ENCODE data around the gene PROK1.

PROK1 gene

DNA sequence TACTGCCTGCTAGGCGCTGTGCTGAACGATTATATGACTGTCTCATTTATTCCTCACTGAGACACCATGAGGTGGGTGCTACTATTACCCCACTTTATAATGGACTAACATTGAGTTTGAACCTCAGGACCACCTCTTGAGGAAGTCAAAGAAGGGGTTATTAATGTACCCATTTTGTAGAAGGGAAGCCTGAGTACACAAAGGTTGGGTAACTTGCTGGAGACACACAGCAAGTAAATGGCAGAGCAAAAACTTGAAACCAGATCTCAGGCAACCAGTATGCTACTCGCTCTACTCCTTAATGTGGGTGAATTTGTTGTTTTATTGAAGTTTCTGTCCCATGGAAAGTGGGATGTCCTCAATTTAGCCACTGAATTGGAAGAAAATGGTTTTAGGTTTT, 37.9 kb downstream of the PROK1 start:
- H3K9ac ChIP-seq (ENCODE audit: low read length) = no peak overlapping the region
- no peak overlapping the region for H3K27ac ChIP-seq (ENCODE audit: low read depth, low read length, poor library complexity, severe bottlenecking)
- no peak overlapping the region for H3K4me3 ChIP-seq (ENCODE audit: low read depth, low read length, poor library complexity, severe bottlenecking)
- H3K4me2 ChIP-seq (ENCODE audit: low read length) = no peak overlapping the region
- H3K79me2 ChIP-seq (ENCODE audit: insufficient read depth, low read length) = no peaks in the 10 kb centered on the region
- H3F3A ChIP-seq (ENCODE audit: insufficient read depth, low read length) = no peaks in the 10 kb centered on the region
- H4K20me1 ChIP-seq (ENCODE audit: insufficient read depth, low read length) = no peaks in the 10 kb centered on the region
- H2AFZ ChIP-seq (ENCODE audit: low read length) = no peak overlapping the region
- H3K4me1 ChIP-seq (ENCODE audit: insufficient read depth, low read length, severe bottlenecking) = no peaks in the 10 kb centered on the region
- H3K9me3 ChIP-seq (ENCODE audit: low read length) = no peaks in the 10 kb centered on the region
- no peaks in the 10 kb centered on the region for H3K27me3 ChIP-seq (ENCODE audit: insufficient read depth, low read length)
- TF ChIP-seq, protein P1, sequence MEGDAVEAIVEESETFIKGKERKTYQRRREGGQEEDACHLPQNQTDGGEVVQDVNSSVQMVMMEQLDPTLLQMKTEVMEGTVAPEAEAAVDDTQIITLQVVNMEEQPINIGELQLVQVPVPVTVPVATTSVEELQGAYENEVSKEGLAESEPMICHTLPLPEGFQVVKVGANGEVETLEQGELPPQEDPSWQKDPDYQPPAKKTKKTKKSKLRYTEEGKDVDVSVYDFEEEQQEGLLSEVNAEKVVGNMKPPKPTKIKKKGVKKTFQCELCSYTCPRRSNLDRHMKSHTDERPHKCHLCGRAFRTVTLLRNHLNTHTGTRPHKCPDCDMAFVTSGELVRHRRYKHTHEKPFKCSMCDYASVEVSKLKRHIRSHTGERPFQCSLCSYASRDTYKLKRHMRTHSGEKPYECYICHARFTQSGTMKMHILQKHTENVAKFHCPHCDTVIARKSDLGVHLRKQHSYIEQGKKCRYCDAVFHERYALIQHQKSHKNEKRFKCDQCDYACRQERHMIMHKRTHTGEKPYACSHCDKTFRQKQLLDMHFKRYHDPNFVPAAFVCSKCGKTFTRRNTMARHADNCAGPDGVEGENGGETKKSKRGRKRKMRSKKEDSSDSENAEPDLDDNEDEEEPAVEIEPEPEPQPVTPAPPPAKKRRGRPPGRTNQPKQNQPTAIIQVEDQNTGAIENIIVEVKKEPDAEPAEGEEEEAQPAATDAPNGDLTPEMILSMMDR (IDR thresholded peaks at IDR 0.05; ENCODE audit: low read length) = no peak
- no peak for TF ChIP-seq EZH2 (IDR thresholded peaks at IDR 0.05; ENCODE audit: borderline replicate concordance, low read length)
- no peaks in the 10 kb centered on the region for H3K9me2 ChIP-seq (ENCODE audit: low read depth, low read length)
- H3K36me3 ChIP-seq (ENCODE audit: insufficient read depth, low read length) = no peaks in the 10 kb centered on the region

DNA sequence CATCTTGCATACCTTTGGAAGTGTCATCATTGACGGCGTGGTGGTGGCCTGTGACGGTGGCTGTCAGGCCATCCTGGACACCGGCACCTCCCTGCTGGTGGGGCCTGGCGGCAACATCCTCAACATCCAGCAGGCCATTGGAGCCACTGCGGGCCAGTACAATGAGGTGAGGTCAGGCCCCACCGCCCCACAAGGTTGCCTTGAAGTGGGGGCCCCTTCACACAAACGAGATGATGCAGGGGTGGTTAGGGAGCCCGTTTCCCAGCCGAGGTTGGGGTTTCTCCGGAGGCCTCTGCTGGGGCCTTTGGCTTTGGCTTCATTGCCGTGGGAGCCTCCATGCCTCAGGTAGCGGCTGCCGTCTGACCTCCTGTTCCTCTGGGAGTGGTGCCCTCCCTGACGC, 38.5 kb downstream of the PROK1 start:
- Histone ChIP-seq H3K9me3 (ENCODE audit: low read length) (no peaks in the 10 kb centered on the region), H3K4me3 (ENCODE audit: low read depth, low read length, poor library complexity, severe bottlenecking) (no peak overlapping the region), H3K4me2 (ENCODE audit: low read length) (no peak overlapping the region), H3K79me2 (ENCODE audit: insufficient read depth, low read length) (no peaks in the 10 kb centered on the region), H3K27ac (ENCODE audit: low read depth, low read length, poor library complexity, severe bottlenecking) (no peak overlapping the region), H3K27me3 (ENCODE audit: insufficient read depth, low read length) (no peaks in the 10 kb centered on the region), H3F3A (ENCODE audit: insufficient read depth, low read length) (no peaks in the 10 kb centered on the region), H3K36me3 (ENCODE audit: insufficient read depth, low read length) (no peaks in the 10 kb centered on the region), H4K20me1 (ENCODE audit: insufficient read depth, low read length) (no peaks in the 10 kb centered on the region), H3K4me1 (ENCODE audit: insufficient read depth, low read length, severe bottlenecking) (no peaks in the 10 kb centered on the region), H3K9ac (ENCODE audit: low read length) (no peak overlapping the region), H3K9me2 (ENCODE audit: low read depth, low read length) (no peaks in the 10 kb centered on the region), H2AFZ (ENCODE audit: low read length) (no peak overlapping the region)
- no peak for TF ChIP-seq EZH2 (IDR thresholded peaks at IDR 0.05; ENCODE audit: borderline replicate concordance, low read length)

DNA sequence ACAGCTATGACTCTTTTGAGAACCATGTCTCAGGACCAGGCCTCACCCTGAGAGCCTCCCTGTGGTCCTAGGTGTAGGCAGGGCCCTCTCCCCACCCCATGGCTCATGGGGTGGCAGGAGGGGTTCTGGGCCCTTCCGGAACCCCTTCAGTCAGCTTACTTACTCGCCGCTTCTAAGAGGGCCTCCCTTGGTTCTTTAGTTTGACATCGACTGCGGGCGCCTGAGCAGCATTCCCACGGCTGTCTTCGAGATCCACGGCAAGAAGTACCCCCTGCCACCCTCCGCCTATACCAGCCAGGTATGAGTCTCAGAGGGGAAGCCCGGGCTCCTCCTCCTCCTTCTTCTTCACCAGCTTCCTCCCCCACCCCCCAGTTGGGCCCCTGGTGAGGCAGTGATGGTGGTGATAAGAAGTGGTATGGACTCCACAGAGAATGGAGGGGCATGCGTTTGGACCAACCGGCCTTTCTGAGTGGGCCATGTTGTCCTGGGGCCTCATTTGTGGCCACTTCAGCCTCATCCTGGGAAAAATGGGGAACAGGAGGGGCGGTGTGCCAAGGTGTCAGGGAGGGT, 39.1 kb downstream of the PROK1 start:
- H4K20me1 ChIP-seq (ENCODE audit: insufficient read depth, low read length) = no peaks in the 10 kb centered on the region
- TF ChIP-seq, protein P1 (IDR thresholded peaks at IDR 0.05; ENCODE audit: low read length) = no peak
- no peak for TF ChIP-seq EZH2 (IDR thresholded peaks at IDR 0.05; ENCODE audit: borderline replicate concordance, low read length)
- H2AFZ ChIP-seq (ENCODE audit: low read length) = no peak overlapping the region
- no peaks in the 10 kb centered on the region for H3F3A ChIP-seq (ENCODE audit: insufficient read depth, low read length)
- no peaks in the 10 kb centered on the region for H3K36me3 ChIP-seq (ENCODE audit: insufficient read depth, low read length)
- no peak overlapping the region for H3K4me2 ChIP-seq (ENCODE audit: low read length)
- no peaks in the 10 kb centered on the region for H3K4me1 ChIP-seq (ENCODE audit: insufficient read depth, low read length, severe bottlenecking)
- no peaks in the 10 kb centered on the region for H3K27me3 ChIP-seq (ENCODE audit: insufficient read depth, low read length)
- H3K4me3 ChIP-seq (ENCODE audit: low read depth, low read length, poor library complexity, severe bottlenecking) = no peak overlapping the region
- H3K9me2 ChIP-seq (ENCODE audit: low read depth, low read length) = no peaks in the 10 kb centered on the region
- H3K27ac ChIP-seq (ENCODE audit: low read depth, low read length, poor library complexity, severe bottlenecking) = no peak overlapping the region
- no peak overlapping the region for H3K9ac ChIP-seq (ENCODE audit: low read length)
- H3K9me3 ChIP-seq (ENCODE audit: low read length) = no peaks in the 10 kb centered on the region
- H3K79me2 ChIP-seq (ENCODE audit: insufficient read depth, low read length) = no peaks in the 10 kb centered on the region

DNA sequence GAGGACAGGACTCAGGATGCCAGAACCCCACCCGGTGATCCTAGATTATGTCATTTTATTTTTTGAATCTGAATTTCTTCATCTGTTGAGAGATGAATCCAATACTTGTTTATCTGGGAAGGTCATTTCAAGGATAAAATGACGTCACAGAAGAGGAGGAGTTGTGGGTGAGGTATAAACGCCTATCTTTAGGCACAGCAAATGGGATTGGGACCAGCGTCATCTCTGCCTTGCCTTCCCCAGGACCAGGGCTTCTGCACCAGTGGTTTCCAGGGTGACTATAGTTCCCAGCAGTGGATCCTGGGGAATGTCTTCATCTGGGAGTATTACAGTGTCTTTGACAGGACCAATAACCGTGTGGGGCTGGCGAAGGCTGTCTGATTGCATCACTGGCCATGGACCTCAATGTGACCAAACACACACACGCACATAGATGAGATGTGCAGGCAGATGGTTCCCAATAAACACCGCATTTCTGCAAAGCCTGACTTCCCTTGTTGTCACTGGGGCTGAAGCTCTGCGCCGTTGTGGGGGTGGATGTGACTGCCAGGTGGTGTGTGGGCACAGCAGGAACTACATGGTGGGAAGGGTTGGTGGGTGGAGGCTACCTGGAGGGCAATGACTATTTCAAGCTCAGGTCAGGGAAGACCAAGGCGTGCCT, 40.0 kb downstream of the PROK1 start:
- Histone ChIP-seq H4K20me1 (ENCODE audit: insufficient read depth, low read length) (no peaks in the 10 kb centered on the region), H3K36me3 (ENCODE audit: insufficient read depth, low read length) (no peaks in the 10 kb centered on the region), H3K9me3 (ENCODE audit: low read length) (no peaks in the 10 kb centered on the region), H3K4me2 (ENCODE audit: low read length) (no peak overlapping the region), H2AFZ (ENCODE audit: low read length) (no peak overlapping the region), H3K79me2 (ENCODE audit: insufficient read depth, low read length) (no peaks in the 10 kb centered on the region), H3K27ac (ENCODE audit: low read depth, low read length, poor library complexity, severe bottlenecking) (no peak overlapping the region), H3K4me3 (ENCODE audit: low read depth, low read length, poor library complexity, severe bottlenecking) (no peak overlapping the region), H3K27me3 (ENCODE audit: insufficient read depth, low read length) (no peaks in the 10 kb centered on the region), H3K4me1 (ENCODE audit: insufficient read depth, low read length, severe bottlenecking) (no peaks in the 10 kb centered on the region), H3F3A (ENCODE audit: insufficient read depth, low read length) (no peaks in the 10 kb centered on the region), H3K9ac (ENCODE audit: low read length) (no peak overlapping the region), H3K9me2 (ENCODE audit: low read depth, low read length) (no peaks in the 10 kb centered on the region)
- TF ChIP-seq, protein P1 (IDR thresholded peaks at IDR 0.05; ENCODE audit: low read length) = no peak
- TF ChIP-seq EZH2 (IDR thresholded peaks at IDR 0.05; ENCODE audit: borderline replicate concordance, low read length) = no peak
